Islet of Langerhans (tissue), 1 donor: ENCODE results near the gene OLFML2A.
"Not testable (repeated sequence)": the region's sequence is repeated elsewhere in the genome, so short reads cannot be mapped to it uniquely, and the experiment has no call there.

Source experiments
- FAIRE-seq: peaks from one replicate; lab custom pipeline; 2011; peaks lifted over from hg19 to GRCh38; lab: Jason Lieb, UNC

Gene OLFML2A

GRCh38 chr9:124776954-124777648, at the start of gene OLFML2A:
Gene OLFML2A, plus strand, starts transcription at chr9:124777133. Its CDS starts 138 bp downstream, at chr9:124777271.
- no peak for FAIRE-seq

GRCh38 chr9:124730772-124731171, 46.2 kb upstream of the OLFML2A start:
- no peak for FAIRE-seq

- FAIRE-seq: no peak
These were observed 42.8 kb upstream of the OLFML2A start for GRCh38 chr9:124733964-124734740.

- not testable (repeated sequence) for FAIRE-seq
These were observed 42.2 kb upstream of the OLFML2A start for GRCh38 chr9:124734741-124735083.

- no peak for FAIRE-seq
These were observed 41.8 kb upstream of the OLFML2A start for GRCh38 chr9:124735121-124735520.

DNA sequence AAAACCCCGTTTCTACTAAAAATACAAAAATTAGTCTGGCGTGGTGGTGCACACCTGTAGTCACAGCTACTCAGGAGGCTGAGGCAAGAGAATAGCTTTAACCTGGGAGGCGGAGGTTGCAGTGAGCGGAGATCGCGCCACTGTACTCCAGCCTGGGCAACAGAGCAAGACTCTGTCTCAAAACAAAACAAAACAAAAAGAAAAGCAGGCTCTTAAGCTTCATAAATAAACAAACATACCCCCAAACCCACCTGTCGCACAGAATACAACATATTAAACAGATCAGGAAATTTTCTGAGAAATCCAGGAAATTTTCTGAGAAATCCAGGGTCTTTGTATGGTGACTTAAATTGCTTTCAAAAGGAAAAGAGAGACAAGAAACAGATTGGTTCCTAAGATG, 38.9 kb upstream of the OLFML2A start:
- not testable (repeated sequence) for FAIRE-seq

DNA sequence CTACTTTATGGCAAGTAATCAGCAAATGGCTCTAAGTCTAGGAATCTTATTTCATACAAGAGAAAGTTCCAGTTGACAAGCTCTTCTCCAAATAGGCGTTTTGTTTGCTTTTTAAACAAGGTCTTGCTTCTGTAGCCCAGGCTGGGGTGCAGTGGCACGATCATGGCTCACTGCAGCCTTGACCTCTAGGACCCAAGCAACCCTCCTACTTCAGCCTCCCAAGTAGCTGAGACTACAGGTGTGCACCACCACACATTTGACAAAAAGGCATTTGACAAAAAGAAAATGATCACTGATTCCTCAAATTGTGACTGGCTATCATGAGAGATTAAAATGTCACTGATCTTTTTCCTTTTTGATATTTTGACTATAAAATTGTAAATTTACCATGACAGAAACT, 37.6 kb upstream of the OLFML2A start:
- no peak for FAIRE-seq

- no peak for FAIRE-seq
These were observed 35.8 kb upstream of the OLFML2A start for GRCh38 chr9:124741149-124741548.

- no peak for FAIRE-seq
These were observed 35.3 kb upstream of the OLFML2A start for GRCh38 chr9:124741662-124742061.

DNA sequence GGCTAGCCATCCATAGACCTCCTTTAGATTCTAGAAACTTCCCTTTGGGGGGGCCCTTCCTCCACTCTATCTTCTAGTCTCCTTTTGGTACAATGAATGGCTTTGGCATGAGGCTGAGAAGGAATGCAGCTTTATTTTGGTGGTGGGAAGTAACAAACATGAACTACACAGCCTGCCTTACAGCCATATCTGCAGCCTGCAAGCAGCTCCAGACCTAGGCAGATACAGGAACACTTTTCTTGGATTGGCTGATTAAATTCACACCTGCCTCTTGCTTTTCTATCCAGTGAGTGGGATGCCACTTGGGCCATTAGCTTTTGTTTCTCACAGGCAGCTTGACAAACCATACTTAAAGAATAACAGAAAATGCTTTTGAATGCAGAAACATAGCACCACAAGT, 34.0 kb upstream of the OLFML2A start:
- no peak for FAIRE-seq

DNA sequence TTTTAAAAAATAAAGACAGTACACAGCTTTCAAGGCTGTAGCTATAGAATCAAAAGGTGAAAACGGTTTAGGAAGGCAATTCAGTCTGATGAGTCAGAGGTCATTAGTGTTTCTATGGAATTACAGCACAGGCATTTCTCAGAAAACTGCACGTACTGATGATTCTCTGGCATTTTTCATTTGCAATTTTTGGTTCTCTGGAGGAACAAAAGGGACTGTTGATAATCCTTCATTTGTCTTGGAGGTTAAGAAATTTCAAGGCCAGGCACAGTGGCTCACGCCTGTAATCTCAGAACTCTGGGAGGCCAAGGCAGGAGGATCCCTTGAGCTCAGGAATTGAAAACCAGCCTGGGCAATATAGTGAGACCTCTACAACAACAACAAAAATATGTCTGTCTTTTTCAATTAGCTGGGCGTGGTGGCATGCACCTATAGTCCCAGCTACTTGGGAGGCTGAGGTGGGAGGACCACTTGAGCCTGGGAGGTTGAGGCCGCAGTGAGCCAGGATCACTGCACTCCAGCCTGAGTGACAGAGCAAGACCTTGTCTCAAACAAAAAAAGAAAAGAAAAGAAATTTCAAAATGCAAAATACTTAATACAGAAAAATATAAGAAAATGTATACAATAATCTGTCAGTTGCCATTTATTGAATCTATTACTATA, 33.1 kb upstream of the OLFML2A start:
- FAIRE-seq: no peak

GRCh38 chr9:124747065-124747464, 29.9 kb upstream of the OLFML2A start:
- no peak for FAIRE-seq

GRCh38 chr9:124749284-124749683, 27.6 kb upstream of the OLFML2A start:
- FAIRE-seq: no peak

DNA sequence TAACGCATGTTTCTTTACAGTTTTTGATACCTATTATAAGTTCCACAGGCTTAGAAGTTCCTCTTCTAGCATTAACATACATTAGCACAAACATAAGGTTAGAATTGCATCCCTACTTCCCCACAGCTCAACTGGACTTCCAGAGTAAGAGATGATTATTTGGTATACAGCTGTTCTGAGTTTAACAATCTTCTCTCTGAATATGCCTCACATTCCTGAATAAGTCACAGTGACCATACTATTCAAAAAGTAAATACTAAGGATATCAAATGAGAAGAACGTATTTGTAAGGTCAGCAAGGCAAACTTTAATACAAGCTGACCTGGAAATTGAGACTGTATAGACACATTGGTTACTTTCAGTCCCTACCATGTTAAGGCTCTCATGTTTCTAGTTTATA, 27.2 kb upstream of the OLFML2A start:
- no peak for FAIRE-seq

GRCh38 chr9:124752967-124753366, 24.0 kb upstream of the OLFML2A start:
- FAIRE-seq: no peak

DNA sequence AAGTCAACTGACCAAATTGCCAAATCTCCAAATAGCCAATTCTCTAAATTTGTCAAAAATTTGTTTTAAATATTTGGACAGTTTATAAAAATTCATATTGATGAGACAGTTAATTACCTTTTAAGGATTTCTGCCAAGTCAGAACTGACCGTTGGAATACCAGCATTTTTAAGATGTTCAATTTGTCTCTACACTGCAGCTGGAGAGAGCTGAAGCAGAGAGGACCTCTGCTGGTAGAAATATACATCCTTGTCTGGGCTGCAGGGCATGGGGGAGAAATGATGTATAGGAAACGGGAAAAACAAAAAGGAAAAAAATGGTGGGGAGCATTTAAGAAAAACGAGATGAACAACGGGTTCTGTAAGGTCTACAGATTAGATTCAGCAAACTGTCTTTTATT, 22.6 kb upstream of the OLFML2A start:
- no peak for FAIRE-seq

DNA sequence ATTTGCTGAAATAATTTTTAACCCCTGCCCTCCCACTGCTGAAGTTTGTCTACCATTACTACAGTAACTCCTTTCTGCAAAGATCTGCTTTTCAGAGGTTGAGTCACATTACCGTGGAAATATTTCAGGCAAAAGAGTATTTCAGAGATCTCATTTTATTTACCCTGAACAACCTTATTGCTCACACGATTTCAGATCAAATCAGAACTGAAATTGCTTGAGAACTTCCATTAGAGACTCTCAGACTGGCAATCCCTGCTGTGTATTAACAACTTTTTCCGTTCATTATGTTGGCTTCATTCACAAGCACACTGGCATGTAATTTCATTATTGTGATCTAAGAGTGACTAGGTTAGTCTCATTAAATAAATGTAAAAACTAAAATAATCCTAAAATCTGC, 21.9 kb upstream of the OLFML2A start:
- FAIRE-seq: no peak

DNA sequence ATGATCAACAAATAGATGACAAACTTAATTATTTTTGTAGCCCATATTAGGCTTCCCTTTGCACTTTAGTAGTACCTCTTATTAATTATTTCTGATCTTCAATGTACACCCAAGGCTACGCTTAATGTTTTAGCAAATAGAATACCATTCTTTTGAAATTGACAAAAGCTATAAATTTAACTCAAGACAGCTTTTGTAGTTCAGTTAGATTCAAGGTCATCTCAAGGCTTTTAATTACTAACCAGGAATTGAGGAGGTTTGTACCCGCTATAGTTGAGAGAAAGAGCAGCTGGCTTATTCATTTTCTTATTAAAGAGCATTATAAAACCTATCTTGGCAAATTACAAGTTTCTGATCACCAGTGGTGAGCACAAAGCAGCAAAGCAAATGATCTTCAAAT, 20.9 kb upstream of the OLFML2A start:
- no peak for FAIRE-seq

DNA sequence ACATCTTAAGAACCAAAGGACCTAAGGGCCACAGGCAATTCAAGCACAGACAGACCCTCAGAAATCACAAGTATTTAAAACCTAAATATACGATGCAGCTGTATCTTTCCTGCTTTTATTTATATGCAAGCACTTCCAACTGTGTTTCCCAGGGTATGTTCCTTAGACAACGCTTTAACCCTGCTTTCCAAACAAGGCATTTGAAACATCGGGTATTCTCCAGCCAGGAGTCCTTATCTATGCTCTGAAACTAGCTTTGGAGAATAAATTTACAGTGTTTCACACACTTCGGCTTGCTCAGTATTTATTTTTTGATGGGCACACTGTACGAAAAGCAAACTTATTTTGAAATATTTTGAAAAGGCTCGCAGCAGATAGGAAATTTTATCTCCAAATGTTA, 19.3 kb upstream of the OLFML2A start:
- no peak for FAIRE-seq

GRCh38 chr9:124758061-124758460, 18.9 kb upstream of the OLFML2A start:
- FAIRE-seq: no peak

GRCh38 chr9:124758691-124759090, 18.2 kb upstream of the OLFML2A start:
- no peak for FAIRE-seq

DNA sequence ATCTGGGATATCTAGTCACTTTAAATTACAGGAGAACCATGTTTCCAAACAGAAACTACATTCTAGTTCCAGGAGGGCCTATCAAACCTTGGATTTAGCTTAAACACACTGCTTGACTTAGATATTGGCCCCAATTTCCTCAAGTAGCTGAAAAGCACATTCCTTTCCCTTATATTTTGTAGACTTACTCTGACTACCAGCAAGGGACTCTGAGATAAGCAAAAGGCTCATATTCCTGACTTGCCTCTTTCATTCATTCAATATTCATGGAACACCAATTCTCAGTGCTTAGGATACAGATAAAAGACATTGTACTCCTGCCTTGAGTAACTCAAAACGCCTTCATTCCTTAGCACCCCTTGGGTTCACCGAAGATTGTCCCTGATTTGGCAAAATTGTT, 17.6 kb upstream of the OLFML2A start:
- no peak for FAIRE-seq

- no peak for FAIRE-seq
These were observed 16.2 kb upstream of the OLFML2A start for GRCh38 chr9:124760719-124761118.
